HG03432 (cell line): ENCODE results near the gene PHAX.
"Not testable (repeated sequence)": the region's sequence is repeated elsewhere in the genome, so short reads cannot be mapped to it uniquely, and the experiment has no call there.

Source experiments
- ATAC-seq: cut with Tn5 transposase; IDR thresholded peaks from one replicate; pipeline ENCODE4 v1.9.1; 2021; ENCODE audit warnings: mild to moderate bottlenecking, moderate library complexity; ENCODE audit not compliant: unreplicated experiment

PHAX gene, protein sequence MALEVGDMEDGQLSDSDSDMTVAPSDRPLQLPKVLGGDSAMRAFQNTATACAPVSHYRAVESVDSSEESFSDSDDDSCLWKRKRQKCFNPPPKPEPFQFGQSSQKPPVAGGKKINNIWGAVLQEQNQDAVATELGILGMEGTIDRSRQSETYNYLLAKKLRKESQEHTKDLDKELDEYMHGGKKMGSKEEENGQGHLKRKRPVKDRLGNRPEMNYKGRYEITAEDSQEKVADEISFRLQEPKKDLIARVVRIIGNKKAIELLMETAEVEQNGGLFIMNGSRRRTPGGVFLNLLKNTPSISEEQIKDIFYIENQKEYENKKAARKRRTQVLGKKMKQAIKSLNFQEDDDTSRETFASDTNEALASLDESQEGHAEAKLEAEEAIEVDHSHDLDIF

DNA sequence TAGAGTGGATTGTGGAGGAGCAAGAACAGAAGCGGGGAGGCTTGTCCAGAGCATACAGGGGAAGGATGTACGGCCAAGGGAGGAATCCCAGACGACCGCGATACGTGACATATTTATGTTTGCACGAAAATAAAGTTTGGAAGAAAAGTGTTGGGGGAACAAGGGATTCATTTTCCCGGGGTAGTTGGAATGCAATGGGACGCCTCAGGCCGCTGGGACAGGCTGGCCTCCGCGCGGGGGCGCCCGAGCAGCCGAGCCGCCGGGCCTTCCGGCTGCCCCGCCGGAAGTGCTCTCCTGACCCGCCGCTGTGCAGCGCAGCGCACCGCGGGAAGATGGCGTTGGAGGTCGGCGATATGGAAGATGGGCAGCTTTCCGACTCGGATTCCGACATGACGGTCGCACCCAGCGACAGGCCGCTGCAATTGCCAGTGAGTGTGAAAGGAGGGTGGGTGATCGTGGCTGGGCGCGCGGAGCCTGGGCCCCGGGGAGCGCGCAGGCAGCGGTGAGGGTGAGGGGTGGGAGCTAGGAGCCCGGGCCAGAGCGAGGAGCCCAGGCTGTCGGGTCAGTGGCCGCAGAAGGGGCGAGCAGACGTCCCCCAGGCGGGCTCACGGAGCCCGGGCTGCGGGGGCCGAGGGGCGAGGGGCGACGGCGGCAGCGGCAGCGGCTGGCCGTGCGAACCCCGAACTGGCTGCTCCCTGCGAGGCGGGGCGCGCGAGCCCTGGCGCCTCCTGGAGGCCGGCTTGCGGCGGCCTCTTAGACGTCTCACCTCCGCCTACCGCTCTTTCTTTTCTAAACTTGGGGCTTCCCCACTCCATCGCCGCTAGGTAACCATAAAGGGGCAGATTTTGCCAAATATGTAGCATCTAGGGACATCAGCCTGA lies at the start of gene PHAX:
Gene PHAX (plus strand): TSS at position 317 of the 881 bp plus-strand sequence. CDS start 16 bp downstream, at position 333.
- peak; percentile 97 for ATAC-seq

DNA sequence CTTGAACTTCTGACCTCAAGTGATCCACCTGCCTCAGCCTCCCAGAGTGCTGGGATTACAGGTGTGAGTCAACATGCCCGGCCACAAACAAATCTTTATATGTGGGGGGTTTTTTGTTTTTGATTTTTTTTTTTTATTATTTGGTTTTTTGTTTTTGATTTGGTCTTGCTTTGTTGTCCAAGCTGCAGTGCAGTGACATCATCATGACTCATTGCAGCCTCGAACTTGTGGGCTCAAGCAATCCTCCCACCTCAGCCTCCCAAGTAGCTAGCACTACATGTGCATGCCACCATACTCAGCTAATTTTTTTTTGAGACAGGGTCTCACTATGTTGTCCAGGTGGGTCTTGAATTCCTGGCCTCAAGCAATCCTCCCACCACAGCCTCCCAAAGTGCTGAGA lies 48.1 kb upstream of the PHAX start:
- ATAC-seq = no peak

DNA sequence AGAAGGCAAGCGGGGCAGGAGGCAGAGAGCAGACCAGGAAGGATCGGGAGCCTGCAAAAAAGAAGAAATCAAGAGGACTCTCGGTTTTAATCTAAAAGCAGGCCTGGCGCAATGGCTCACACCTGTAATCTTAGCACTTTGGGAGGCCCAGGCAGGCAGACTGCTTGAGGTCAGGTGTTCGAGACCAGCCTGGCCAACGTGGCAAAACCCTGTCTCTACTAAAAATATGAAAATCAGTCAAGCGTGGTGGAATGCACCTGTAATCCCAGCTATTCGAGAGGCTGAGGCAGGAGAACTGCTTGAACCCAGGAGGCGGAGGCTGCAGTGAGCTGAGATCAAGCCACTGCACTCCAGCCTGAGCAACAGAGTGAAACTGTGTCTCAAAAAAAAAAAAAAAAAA lies 45.6 kb upstream of the PHAX start:
- not testable (repeated sequence) for ATAC-seq

DNA sequence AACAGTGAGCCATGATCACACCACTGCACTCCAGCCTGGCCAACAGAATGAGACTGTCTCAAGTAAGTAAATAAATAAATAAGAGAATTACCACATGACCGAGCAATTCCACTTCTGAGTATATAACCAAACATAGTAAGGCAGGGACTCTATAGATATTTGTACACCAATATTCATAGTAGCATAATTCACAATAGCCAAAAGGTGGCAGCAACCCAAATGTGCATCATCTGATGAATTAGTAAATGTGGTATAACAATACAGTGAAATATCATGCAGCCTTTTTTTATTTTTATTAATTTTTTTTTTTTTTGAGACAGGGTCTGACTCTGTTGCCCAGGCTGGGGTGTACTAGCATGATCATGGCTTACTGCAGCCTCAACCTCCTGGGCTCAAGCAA lies 38.8 kb upstream of the PHAX start:
- no peak for ATAC-seq

DNA sequence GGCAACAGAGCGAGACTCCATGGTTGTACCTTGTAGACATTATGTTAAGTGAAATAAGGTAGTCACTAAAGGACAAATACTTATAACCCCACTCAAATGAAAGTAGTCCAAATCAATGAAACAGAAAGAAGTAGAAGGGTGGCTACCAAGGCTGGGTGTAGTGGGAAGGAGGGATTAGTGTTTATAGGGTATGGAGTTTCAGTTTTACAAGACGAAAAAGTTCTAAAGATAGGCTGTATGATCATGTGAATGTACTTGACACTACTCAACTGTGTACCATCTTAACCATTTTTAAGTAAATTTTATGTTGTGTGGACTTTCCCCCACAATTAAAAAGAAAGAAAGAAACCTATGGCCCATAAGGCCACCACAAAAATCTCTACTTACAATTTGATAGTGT lies 37.9 kb upstream of the PHAX start:
- peak; percentile 98 for ATAC-seq

DNA sequence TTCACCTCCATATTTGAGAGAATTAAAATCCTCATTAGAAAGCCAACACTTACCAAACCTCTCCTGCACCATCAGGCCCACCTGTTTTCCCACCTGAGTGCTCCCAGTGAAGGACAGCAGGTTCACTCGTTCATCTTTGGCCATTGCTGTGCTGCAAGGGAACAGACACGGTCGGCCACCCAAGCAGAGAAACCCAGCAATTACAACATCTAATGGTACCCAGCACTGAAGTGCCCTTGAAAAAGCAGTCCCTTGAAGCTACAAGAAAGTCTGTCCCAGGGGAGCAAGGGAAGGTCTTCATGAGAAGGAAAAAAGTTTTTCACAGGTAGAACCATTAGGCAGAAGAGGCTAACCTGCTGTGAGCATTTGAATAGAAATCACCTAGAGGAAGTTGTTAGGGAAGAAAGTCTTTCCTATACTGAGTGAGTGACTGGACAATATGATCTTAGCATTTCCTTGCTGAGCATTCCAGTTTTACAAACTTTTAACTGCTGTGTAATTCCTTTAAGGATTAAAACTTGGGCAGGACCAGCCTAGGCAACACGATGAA lies 32.5 kb upstream of the PHAX start:
- ATAC-seq = no peak

DNA sequence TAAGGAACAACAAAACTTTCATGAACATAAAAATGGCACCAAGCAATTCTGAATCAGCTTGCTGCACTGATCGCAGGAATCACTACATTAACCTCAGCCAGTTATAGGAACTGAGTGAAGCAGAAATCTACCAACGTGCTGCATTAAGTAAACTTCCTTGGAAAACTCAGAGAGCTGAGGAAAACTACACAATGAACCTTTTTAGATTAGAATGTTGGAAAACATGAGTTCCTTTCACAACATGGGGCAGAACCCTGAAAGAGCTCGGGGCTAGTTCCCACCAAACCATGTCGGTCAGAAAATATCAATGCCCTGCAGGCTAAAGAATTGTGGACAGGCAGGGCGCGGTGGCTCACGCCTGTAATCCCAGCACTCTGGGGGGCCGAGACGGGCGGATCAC lies 25.1 kb upstream of the PHAX start:
- no peak for ATAC-seq

DNA sequence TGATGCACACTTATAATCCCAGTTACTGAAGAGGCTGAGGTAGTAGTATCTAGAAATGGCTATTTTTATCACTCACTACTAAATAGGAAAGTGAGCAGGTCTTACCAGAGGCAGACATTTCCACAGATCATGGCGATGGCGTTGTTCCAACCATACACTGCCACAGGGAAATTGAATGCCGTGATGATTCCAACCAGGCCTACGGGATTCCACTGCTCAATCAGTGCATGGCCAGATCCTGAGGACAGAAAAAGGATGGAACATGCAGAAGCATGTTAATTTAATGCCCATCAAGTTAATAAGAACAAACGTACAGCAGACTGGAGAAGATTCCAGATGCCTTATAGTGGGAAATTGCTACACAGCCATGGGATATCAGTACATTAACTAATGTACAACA lies 23.8 kb upstream of the PHAX start:
- ATAC-seq = no peak

DNA sequence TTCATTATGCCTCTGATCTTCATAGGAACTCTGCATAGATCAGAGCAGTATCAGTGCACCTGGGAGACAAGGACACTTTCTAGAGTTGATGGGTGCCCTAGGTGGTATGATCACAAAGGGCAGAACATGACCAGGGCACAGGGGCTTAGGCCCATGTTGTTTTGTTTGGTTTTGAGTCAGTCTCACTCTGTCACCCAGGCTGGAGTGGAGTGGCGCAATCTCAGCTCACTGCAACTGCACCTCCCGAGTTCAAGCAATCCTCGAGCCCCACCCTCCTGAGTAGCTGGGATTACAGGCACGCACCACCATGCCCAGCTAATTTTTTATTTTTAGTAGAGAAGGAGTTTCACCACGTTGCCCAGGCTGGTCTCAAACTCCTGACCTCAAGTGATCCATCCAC lies 23.3 kb upstream of the PHAX start:
- ATAC-seq = no peak

DNA sequence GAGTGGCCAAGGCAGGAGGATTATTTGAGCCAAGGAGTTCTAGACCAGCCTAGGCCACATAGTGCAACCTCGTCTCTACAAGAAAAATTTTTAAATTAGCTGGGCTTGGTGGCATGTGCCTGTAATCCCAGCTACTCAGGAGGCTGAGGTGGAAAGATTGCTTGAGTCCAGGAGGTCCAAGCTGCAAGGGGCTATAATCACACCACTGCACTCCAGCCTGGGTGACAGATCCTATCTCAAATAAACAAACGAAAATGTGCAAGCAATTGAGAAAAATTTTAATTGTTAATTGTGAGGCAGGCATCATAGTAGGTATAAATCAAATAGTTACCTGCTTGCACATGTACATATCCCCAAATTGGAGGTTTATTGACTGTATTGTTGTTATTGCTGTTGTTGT lies 21.0 kb upstream of the PHAX start:
- no peak for ATAC-seq

DNA sequence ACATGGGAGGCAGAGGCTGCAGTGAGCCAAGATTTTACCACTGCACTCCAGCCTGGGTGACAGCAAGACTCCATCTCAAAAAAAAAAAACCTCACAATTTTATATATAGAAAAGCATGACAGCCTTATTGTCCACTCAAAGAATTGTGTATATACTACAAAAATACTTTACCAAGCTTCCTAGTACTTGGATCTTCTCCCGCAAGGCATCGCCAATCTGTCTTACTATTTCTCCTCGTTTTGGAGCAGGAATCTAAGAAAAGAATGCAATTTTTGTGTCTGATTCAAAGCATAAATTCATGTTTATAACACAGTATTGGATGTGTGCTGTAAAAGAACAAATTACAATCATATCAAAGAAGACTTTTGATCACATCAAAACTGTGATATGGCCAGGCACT lies 17.0 kb upstream of the PHAX start:
- no peak for ATAC-seq

DNA sequence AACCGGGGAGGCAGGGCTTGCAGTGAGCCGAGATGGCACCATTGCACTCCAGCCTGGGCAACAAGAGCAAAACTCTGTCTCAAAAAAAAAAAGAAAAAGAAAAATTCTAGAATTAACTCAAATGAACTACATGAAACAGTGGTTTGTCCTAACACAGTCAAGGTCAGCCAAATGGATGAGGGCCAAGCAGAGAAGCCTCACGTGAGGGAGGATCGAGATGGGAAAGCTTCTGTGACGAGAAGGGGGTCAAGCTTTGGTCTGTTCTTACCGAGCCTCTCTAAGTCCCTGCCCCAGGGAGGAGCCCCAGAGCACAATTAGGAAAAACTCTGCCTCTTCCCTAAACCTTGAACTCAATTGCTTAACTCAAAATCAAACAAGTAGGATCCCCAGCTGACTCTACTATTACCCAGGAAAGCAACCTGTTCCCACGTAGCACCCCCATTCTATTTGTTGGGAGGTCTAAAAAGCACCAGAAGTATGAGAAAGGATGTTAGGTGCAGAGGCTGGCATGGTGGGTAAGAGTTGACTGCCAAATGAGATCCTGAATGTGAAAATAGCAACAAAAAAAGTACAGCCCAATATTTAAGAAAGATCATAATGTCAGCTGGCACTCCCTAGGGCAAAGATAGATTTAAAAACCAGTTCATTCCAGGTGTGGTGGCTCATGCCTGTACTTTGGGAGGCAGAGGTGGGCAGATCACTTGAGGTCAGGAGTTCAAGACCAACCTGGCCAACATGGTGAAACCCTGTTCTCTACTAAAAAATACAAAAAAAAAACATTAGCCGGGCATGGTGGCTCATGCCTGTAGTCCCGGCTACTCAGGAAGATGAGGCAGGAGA lies 13.0 kb upstream of the PHAX start:
- no peak for ATAC-seq

DNA sequence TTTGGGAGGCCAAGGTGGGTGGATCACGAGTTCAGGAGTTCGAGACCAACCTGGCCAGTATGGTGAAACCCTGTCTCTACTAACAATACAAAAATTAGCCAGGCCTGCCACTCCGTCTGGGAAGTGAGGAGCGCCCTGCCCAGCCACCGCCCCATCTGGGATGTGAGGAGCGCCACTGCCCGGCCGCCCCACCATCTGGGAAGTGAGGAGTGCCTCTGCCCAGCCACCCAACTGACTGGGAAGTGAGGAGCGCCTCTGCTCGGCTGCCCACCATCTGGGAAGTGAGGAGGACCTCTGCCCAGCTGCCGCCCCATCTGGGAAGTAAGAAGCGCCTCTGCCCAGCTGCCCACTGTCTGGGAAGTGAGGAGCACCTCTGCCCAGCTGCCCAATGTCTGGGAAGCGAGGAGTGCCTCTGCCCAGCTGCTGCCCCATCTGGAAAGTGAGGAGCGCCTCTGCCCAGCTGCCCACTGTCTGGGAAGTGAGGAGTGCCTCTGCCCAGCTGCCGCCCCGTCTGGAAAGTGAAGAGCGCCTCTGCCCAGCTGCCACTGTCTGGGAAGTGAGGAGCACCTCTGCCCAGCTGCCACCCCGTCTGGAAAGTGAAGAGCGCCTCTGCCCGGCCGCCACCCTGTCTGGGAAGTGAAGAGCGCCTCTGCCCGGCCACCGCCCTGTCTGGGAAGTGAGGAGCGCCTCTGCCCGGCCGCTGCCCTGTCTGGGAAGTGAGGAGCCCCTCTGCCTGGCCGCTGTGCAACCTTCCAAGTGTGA lies 11.0 kb upstream of the PHAX start:
- no peak for ATAC-seq

DNA sequence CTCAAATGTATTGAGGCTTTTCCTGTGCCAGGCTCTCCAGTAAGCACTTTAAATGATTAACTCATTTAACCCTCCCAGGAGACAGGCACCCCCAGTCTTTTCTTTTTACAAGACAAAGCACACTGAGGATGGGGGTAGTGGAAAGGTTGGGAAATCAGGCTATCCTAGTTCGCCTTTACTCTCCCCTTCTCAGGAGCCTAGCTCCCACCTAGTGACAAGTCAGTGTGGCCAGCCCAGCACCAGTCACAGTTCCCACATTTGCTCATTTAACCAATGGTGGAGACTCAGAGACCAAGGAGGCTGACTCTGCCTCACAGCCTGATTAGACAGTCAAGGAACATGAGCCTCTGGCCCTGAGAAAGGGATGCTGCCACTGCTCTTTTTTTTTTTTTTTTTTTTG lies 9.2 kb upstream of the PHAX start:
- no peak for ATAC-seq

DNA sequence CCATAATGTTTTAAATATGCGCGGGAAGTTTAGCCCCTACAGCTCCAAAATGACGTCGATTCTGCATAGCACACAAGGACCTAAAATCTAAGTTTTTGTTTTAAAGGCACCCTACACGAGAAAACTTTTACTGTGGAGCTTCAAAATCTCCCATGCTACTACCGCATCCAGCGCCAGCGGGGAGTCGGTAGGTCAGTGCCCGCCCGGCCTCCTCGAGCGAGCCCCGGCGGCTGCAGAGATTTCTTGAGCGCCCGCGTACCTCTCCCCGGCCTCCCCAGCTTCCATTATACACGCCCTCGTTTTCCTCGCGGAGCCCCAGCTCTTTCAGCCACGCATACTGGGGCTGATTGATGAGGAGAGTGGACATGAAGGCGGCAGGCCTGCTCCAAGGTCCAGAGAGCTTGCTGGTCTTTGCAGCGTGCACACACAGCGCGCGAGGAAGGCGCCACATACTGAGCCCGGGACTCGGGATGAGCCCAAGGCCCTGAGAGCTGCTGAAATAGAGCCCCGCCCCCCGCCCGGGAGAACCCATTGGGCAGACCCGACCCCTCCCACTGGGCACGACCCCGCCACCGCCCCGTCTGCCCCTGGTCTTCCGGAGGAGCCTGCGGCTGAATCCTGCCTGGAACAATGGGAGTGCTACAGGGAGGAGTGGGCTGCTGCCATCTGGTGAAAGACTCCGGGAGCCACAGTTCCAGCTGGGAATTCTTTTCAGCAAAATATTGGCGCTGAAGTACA lies 5.8 kb upstream of the PHAX start, which contains the start of gene ALDH7A1:
Gene ALDH7A1 (minus strand): TSS at position 472 of the 738 bp plus-strand sequence. CDS start 21 bp downstream, at position 451.
- peak; percentile 89 for ATAC-seq

DNA sequence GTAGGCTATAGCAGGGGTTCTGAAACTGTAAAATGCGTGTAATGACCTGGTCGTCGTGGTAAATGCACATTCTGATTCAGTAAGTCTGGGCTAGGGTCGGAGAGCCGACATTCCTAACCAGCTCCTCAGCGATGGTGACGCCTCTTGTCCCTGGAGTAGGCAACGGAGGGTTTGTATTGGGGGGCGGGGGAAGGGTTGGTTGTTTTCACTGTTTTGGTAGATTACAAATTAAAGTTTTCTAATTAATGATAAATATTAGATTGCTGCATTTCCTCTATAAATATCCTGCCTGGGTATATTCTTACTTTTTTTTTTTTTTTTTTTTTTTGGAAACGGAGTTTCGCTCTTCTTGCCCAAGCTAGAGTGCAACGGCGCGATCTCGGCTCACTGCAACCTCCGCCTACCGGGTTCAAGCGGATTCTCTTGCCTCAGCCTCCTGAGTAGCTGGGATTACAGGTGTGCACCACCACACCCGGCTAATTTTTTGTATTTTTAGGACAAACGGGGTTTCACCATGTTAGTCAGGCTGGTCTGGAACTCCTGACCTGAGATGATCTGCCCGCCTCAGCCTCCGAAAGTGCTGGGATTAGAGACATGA lies 5.2 kb upstream of the PHAX start:
- peak; percentile 21 for ATAC-seq

DNA sequence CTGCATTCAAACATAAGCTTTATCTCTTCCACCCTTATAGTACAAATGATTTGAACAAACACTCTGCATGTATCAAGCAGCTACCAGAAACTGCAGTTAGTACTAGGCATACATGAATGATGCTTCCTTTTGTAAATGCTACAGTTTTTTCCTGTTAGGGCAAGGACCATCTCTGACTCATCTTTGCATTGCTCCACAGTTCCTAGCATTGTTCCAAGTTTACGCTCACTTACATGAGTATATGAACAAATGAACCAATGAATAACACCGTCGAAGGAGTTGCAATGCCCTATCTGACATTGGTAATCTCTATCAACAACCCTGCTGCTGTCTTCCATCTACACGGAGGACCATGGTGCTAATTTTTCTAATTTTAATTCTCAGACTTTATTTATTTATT lies 3.6 kb upstream of the PHAX start:
- ATAC-seq = no peak

DNA sequence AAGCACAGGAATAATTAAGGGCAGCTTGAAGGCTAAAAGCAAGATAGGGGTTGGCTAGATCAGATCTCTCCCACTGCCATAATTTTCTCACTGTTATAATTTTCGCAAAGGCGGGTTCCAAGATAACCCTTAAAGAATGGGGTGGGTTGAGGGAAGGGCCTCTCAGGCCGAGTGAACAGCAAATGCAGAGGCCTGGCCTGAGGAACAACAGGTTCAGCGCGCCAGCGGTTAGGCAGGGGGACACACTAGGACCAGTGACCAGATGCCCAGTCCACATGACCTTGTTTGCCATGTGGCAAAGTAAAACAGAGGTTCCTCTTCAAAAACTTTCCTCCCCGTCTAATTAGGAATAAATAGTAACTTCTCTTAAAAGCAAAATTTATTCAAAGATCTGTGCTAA lies 1.2 kb upstream of the PHAX start:
- no peak for ATAC-seq
